GM23338 (cell line): ENCODE data around the gene NR2C1. TPM values are rescaled to one million over a fixed set of nuclear protein-coding genes. Genes with fewer than 3 reads are reported as not detected.

Experiments
- ATAC-seq: fragments of 200-7000 bp; cut with Tn5 transposase; 3 replicates; pipeline ENCODE4 v1.9.1; 2020
- DNase-seq: peaks from one replicate; pipeline ENCODE4 v3.0.0-alpha.2; 2015; ENCODE audit warnings: low spot score
- H2AFZ ChIP-seq: fragments of 200-600 bp; sonication (generic); 2 replicates; pipeline ENCODE4 v1.8.0; 2016; ENCODE audit warnings: antibody characterized with exemption, mild to moderate bottlenecking, moderate library complexity
- H3F3A ChIP-seq: fragments of 200-600 bp; sonication (generic); replicated peaks from 2 replicates; pipeline ENCODE4 v1.8.0; 2017; ENCODE audit warnings: antibody characterized with exemption, mixed run types, low read depth
- H3K27ac ChIP-seq: fragments of 200-600 bp; sonication (generic); 2 replicates; pipeline ENCODE4 v1.6.1; 2016; ENCODE audit warnings: low read depth
- H3K27me3 ChIP-seq: fragments of 200-600 bp; sonication (generic); 2 replicates; pipeline ENCODE4 v1.8.0; 2016; ENCODE audit warnings: mild to moderate bottlenecking, mixed run types, moderate library complexity; ENCODE audit not compliant: insufficient read depth
- H3K36me3 ChIP-seq: fragments of 200-600 bp; sonication (generic); 2 replicates; pipeline ENCODE4 v1.8.0; 2016; ENCODE audit warnings: mild to moderate bottlenecking; ENCODE audit not compliant: insufficient read depth
- H3K4me1 ChIP-seq: fragments of 200-600 bp; sonication (generic); 2 replicates; pipeline ENCODE4 v1.8.0; 2016; ENCODE audit warnings: mild to moderate bottlenecking, moderate library complexity; ENCODE audit not compliant: insufficient read depth
- H3K4me2 ChIP-seq: fragments of 200-600 bp; sonication (generic); 2 replicates; pipeline ENCODE4 v1.7.1; 2017; ENCODE audit warnings: mixed run types
- H3K4me3 ChIP-seq: fragments of 200-600 bp; sonication (generic); 2 replicates; pipeline ENCODE4 v1.6.1; 2016; ENCODE audit warnings: mixed run types
- H3K79me2 ChIP-seq: fragments of 200-600 bp; sonication (generic); replicated peaks from 2 replicates; pipeline ENCODE4 v1.8.0; 2017; ENCODE audit warnings: mild to moderate bottlenecking; ENCODE audit not compliant: insufficient read depth
- H3K9me2 ChIP-seq: fragments of 200-600 bp; sonication (generic); 2 replicates; pipeline ENCODE4 v1.8.0; 2017; ENCODE audit not compliant: insufficient read depth
- H4K20me1 ChIP-seq: fragments of 200-600 bp; sonication (generic); replicated peaks from 2 replicates; pipeline ENCODE4 v1.8.0; 2017; ENCODE audit warnings: mild to moderate bottlenecking; ENCODE audit not compliant: insufficient read depth
- H3K27ac Mint-ChIP-seq: 2 replicates; pipeline ENCODE4 v1.8.0; 2020; ENCODE audit warnings: inconsistent platforms, mild to moderate bottlenecking, moderate library complexity, mixed read lengths
- H3K27me3 Mint-ChIP-seq: 3 replicates; pipeline ENCODE4 v1.8.0; 2022; ENCODE audit warnings: low read depth, mild to moderate bottlenecking, moderate library complexity, mixed read lengths, inconsistent platforms; ENCODE audit not compliant: insufficient read depth, poor library complexity
- H3K36me3 Mint-ChIP-seq: 3 replicates; pipeline ENCODE4 v1.8.0; 2021; ENCODE audit warnings: low read depth, mild to moderate bottlenecking, inconsistent platforms, moderate library complexity, mixed read lengths
- H3K4me1 Mint-ChIP-seq: 3 replicates; pipeline ENCODE4 v1.8.0; 2020; ENCODE audit warnings: mild to moderate bottlenecking, inconsistent platforms, mixed read lengths
- H3K4me3 Mint-ChIP-seq: 3 replicates; pipeline ENCODE4 v1.8.0; 2021; ENCODE audit warnings: moderate library complexity, mild to moderate bottlenecking, inconsistent platforms, mixed read lengths
- H3K9me3 Mint-ChIP-seq: 3 replicates; pipeline ENCODE4 v1.8.0; 2020; ENCODE audit warnings: moderate library complexity, mild to moderate bottlenecking, inconsistent platforms, mixed read lengths
- CREB1 ChIP-seq: fragments of 250-450 bp; sonication (Bioruptor Pico); IDR thresholded peaks from 2 replicates; pipeline ENCODE4 v1.5.0; 2020; ENCODE audit warnings: low read depth, mild to moderate bottlenecking, moderate library complexity
- EZH2 ChIP-seq: fragments of 200-600 bp; sonication (generic); IDR thresholded peaks from one replicate; pipeline ENCODE4 v1.8.0; 2017; ENCODE audit warnings: antibody characterized with exemption, mild to moderate bottlenecking, low read depth; ENCODE audit not compliant: unreplicated experiment
- EZH2phosphoT487 ChIP-seq: fragments of 200-600 bp; sonication (generic); IDR thresholded peaks from one replicate; pipeline ENCODE4 v1.8.1; 2018; ENCODE audit warnings: antibody characterized with exemption; ENCODE audit not compliant: unreplicated experiment
- JUNB ChIP-seq: IDR thresholded peaks from one replicate; pipeline ENCODE4 v1.6.1; 2016; ENCODE audit warnings: antibody characterized with exemption; ENCODE audit not compliant: unreplicated experiment
- NANOG ChIP-seq: IDR thresholded peaks from 2 replicates; pipeline ENCODE4 v1.6.1; 2016; ENCODE audit warnings: antibody characterized with exemption, borderline replicate concordance
- POLR2AphosphoS5 ChIP-seq: IDR thresholded peaks from 2 replicates; pipeline ENCODE4 v1.6.1; 2016; ENCODE audit warnings: antibody characterized with exemption, low read depth
- STAT1 ChIP-seq: IDR thresholded peaks from one replicate; pipeline ENCODE4 v1.6.1; 2016; ENCODE audit warnings: antibody characterized with exemption; ENCODE audit not compliant: unreplicated experiment
- ZNF114 ChIP-seq: fragments of 250-450 bp; sonication (Bioruptor Pico); IDR thresholded peaks from 2 replicates; pipeline ENCODE4 v1.5.0; 2020; ENCODE audit warnings: mild to moderate bottlenecking, moderate library complexity
- ZNF331 ChIP-seq: fragments of 250-450 bp; sonication (Bioruptor Pico); IDR thresholded peaks from 2 replicates; pipeline ENCODE4 v1.5.0; 2020; ENCODE audit warnings: low read depth, mild to moderate bottlenecking, moderate library complexity
- polyA plus RNA-seq: library from polyadenylated mRNA; unstranded; fragments of >200 nt; fragmentation: Nextera tagmentation; extraction: Ambion mirVana; gene quantifications from 2 replicates; pipeline ENCODE4 v1.2.1, GENCODE V29; 2016
- total RNA-seq: library from RNA; depleted of rRNA; stranded (reverse); fragments of >200 nt; shearing (Covaris generic); gene quantifications from 2 replicates; pipeline ENCODE4 v1.2.3, GENCODE V29; 2014
- TF ChIP-seq, protein P1 (sequence below): IDR thresholded peaks from one replicate; pipeline ENCODE4 v1.6.1; 2018; ENCODE audit warnings: antibody characterized with exemption; ENCODE audit not compliant: unreplicated experiment
- TF ChIP-seq, protein P2 (sequence below): fragments of 250-450 bp; sonication (Bioruptor Pico); IDR thresholded peaks from 2 replicates; pipeline ENCODE4 v1.5.0; 2020; ENCODE audit warnings: mild to moderate bottlenecking, moderate library complexity
- TF ChIP-seq, protein P3 (sequence below): IDR thresholded peaks from 2 replicates; pipeline ENCODE4 v1.6.1; 2016; ENCODE audit warnings: antibody characterized with exemption
- TF ChIP-seq, protein P4 (sequence below), 2 experiments: fragments of 200-600 bp in 1 of 2; sonication (generic) in 1 of 2; conservative IDR thresholded peaks; 2 replicates each; pipeline versions ENCODE4 v1.5.1 to v1.6.1; 2016 to 2017; ENCODE audit warnings: antibody characterized with exemption in 2 of 2, low read depth in 2 of 2, mild to moderate bottlenecking in 2 of 2, moderate library complexity in 1 of 2

NR2C1 gene
- total and polyA plus RNA-seq, 2 experiments from 2014 or later, result 41.1 to 45.3 TPM

DNA sequence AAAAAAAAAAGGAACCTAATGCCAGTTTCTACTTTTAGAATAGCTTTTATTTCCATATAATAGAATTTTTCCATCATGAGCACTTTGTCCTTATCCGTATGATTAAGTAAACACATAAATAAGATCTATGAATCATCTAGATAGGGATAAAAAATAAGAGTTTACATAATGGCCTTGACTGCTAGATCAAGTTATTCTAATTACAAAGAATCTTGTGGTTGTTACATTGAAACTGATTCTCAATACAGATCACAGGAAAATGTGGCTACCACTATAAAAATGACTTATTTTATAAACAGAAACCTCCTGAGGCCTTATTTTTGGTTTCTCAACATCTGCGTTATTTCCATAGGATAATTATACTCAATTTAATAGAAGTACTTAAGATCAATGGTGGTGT, 35.5 kb downstream of the NR2C1 start:
- no peak for DNase-seq

More for the DNA sequence above, 35.5 kb downstream of the NR2C1 start:
- H3K27me3 ChIP-seq, result no peaks in the 10 kb centered on the region
- no peak overlapping the region for H3K27ac ChIP-seq
- no peaks in the 10 kb centered on the region for H3F3A ChIP-seq
- no peak overlapping the region for H2AFZ ChIP-seq
- TF ChIP-seq EZH2, result no peak
- TF ChIP-seq CREB1, result no peak
- TF ChIP-seq EZH2phosphoT487, result no peak
- no peak for TF ChIP-seq JUNB
- TF ChIP-seq, protein P1, sequence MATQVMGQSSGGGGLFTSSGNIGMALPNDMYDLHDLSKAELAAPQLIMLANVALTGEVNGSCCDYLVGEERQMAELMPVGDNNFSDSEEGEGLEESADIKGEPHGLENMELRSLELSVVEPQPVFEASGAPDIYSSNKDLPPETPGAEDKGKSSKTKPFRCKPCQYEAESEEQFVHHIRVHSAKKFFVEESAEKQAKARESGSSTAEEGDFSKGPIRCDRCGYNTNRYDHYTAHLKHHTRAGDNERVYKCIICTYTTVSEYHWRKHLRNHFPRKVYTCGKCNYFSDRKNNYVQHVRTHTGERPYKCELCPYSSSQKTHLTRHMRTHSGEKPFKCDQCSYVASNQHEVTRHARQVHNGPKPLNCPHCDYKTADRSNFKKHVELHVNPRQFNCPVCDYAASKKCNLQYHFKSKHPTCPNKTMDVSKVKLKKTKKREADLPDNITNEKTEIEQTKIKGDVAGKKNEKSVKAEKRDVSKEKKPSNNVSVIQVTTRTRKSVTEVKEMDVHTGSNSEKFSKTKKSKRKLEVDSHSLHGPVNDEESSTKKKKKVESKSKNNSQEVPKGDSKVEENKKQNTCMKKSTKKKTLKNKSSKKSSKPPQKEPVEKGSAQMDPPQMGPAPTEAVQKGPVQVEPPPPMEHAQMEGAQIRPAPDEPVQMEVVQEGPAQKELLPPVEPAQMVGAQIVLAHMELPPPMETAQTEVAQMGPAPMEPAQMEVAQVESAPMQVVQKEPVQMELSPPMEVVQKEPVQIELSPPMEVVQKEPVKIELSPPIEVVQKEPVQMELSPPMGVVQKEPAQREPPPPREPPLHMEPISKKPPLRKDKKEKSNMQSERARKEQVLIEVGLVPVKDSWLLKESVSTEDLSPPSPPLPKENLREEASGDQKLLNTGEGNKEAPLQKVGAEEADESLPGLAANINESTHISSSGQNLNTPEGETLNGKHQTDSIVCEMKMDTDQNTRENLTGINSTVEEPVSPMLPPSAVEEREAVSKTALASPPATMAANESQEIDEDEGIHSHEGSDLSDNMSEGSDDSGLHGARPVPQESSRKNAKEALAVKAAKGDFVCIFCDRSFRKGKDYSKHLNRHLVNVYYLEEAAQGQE, result no peak
- TF ChIP-seq POLR2AphosphoS5, result no peak
- TF ChIP-seq STAT1, result no peak
- TF ChIP-seq NANOG, result no peak
- TF ChIP-seq, protein P2, sequence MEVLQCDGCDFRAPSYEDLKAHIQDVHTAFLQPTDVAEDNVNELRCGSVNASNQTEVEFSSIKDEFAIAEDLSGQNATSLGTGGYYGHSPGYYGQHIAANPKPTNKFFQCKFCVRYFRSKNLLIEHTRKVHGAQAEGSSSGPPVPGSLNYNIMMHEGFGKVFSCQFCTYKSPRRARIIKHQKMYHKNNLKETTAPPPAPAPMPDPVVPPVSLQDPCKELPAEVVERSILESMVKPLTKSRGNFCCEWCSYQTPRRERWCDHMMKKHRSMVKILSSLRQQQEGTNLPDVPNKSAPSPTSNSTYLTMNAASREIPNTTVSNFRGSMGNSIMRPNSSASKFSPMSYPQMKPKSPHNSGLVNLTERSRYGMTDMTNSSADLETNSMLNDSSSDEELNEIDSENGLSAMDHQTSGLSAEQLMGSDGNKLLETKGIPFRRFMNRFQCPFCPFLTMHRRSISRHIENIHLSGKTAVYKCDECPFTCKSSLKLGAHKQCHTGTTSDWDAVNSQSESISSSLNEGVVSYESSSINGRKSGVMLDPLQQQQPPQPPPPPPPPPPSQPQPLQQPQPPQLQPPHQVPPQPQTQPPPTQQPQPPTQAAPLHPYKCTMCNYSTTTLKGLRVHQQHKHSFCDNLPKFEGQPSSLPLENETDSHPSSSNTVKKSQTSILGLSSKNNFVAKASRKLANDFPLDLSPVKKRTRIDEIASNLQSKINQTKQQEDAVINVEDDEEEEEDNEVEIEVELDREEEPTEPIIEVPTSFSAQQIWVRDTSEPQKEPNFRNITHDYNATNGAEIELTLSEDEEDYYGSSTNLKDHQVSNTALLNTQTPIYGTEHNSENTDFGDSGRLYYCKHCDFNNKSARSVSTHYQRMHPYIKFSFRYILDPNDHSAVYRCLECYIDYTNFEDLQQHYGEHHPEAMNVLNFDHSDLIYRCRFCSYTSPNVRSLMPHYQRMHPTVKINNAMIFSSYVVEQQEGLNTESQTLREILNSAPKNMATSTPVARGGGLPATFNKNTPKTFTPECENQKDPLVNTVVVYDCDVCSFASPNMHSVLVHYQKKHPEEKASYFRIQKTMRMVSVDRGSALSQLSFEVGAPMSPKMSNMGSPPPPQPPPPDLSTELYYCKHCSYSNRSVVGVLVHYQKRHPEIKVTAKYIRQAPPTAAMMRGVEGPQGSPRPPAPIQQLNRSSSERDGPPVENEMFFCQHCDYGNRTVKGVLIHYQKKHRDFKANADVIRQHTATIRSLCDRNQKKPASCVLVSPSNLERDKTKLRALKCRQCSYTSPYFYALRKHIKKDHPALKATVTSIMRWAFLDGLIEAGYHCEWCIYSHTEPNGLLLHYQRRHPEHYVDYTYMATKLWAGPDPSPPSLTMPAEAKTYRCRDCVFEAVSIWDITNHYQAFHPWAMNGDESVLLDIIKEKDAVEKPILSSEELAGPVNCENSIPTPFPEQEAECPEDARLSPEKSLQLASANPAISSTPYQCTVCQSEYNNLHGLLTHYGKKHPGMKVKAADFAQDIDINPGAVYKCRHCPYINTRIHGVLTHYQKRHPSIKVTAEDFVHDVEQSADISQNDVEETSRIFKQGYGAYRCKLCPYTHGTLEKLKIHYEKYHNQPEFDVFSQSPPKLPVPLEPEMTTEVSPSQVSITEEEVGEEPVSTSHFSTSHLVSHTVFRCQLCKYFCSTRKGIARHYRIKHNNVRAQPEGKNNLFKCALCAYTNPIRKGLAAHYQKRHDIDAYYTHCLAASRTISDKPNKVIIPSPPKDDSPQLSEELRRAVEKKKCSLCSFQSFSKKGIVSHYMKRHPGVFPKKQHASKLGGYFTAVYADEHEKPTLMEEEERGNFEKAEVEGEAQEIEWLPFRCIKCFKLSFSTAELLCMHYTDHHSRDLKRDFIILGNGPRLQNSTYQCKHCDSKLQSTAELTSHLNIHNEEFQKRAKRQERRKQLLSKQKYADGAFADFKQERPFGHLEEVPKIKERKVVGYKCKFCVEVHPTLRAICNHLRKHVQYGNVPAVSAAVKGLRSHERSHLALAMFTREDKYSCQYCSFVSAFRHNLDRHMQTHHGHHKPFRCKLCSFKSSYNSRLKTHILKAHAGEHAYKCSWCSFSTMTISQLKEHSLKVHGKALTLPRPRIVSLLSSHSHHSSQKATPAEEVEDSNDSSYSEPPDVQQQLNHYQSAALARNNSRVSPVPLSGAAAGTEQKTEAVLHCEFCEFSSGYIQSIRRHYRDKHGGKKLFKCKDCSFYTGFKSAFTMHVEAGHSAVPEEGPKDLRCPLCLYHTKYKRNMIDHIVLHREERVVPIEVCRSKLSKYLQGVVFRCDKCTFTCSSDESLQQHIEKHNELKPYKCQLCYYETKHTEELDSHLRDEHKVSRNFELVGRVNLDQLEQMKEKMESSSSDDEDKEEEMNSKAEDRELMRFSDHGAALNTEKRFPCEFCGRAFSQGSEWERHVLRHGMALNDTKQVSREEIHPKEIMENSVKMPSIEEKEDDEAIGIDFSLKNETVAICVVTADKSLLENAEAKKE (CRISPR knock-in tag), result no peak
- no peak for TF ChIP-seq ZNF114 (CRISPR knock-in tag)
- TF ChIP-seq, protein P3, sequence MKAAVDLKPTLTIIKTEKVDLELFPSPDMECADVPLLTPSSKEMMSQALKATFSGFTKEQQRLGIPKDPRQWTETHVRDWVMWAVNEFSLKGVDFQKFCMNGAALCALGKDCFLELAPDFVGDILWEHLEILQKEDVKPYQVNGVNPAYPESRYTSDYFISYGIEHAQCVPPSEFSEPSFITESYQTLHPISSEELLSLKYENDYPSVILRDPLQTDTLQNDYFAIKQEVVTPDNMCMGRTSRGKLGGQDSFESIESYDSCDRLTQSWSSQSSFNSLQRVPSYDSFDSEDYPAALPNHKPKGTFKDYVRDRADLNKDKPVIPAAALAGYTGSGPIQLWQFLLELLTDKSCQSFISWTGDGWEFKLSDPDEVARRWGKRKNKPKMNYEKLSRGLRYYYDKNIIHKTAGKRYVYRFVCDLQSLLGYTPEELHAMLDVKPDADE, result no peak
- TF ChIP-seq, protein P4, sequence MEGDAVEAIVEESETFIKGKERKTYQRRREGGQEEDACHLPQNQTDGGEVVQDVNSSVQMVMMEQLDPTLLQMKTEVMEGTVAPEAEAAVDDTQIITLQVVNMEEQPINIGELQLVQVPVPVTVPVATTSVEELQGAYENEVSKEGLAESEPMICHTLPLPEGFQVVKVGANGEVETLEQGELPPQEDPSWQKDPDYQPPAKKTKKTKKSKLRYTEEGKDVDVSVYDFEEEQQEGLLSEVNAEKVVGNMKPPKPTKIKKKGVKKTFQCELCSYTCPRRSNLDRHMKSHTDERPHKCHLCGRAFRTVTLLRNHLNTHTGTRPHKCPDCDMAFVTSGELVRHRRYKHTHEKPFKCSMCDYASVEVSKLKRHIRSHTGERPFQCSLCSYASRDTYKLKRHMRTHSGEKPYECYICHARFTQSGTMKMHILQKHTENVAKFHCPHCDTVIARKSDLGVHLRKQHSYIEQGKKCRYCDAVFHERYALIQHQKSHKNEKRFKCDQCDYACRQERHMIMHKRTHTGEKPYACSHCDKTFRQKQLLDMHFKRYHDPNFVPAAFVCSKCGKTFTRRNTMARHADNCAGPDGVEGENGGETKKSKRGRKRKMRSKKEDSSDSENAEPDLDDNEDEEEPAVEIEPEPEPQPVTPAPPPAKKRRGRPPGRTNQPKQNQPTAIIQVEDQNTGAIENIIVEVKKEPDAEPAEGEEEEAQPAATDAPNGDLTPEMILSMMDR (conservative IDR thresholded peaks at IDR 0.05; ENCODE audit: low read depth in 2 of 2), result no peak
- TF ChIP-seq ZNF331, result no peak
- H3K4me3 Mint-ChIP-seq, result no peak overlapping the region
- no peaks in the 10 kb centered on the region for H3K9me3 Mint-ChIP-seq
- no peaks in the 10 kb centered on the region for H3K79me2 ChIP-seq
- H3K27me3 Mint-ChIP-seq, result no peaks in the 10 kb centered on the region
- no peak for ATAC-seq
- no peak overlapping the region for H3K27ac Mint-ChIP-seq
- H3K4me1 ChIP-seq, result no peaks in the 10 kb centered on the region
- no peaks in the 10 kb centered on the region for H3K4me1 Mint-ChIP-seq
- H3K4me3 ChIP-seq, result no peak overlapping the region
- H3K36me3 Mint-ChIP-seq, result peaks cover 22% of the 10 kb centered on the region
- H3K4me2 ChIP-seq, result no peak overlapping the region
- no peaks in the 10 kb centered on the region for H3K9me2 ChIP-seq
- peaks cover 4% of the 10 kb centered on the region; the same call in 1 of the 2 replicates for H4K20me1 ChIP-seq
- H3K36me3 ChIP-seq, result peaks cover 9% of the 10 kb centered on the region; the same call in 1 of the 2 replicates
